Measurements from ENCODE around the gene GRAMD1B.

GRCh38 chr11:123493349-123494063 lies 63.4 kb downstream of the GRAMD1B start:
- TF ChIP-seq RAD21 (conservative IDR thresholded peaks at IDR 0.05 in 1 of 2, IDR thresholded peaks at IDR 0.05 in 1 of 2) (no peak), JUN (IDR thresholded peaks at IDR 0.05) (no peak), CTCF (IDR thresholded peaks at IDR 0.05) (no peak), ELK1 (IDR thresholded peaks at IDR 0.05; ENCODE audit: low read depth, low read length) (no peak)
